ENCODE results near the gene PIK3CA.

PIK3CA gene

DNA sequence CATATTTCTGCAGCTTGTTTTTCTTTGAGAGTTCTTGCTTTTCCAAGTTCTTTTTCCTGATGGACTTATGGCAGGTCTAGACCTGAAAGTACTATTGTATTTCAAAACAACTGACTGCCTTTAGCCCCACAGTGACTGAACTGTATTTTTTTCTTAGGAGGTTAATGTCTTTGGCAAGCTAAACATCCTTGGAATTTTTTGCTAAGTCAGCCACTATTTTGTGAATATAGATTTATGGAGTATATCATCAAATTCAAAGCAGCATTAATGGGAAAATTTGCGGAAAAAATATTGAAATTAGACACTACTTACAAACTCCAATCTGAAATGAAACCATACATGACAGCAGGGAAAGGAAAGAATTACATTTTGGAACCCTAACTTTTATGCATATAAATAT is 8.6 kb downstream of the PIK3CA start:
- TF ChIP-seq, protein P1, sequence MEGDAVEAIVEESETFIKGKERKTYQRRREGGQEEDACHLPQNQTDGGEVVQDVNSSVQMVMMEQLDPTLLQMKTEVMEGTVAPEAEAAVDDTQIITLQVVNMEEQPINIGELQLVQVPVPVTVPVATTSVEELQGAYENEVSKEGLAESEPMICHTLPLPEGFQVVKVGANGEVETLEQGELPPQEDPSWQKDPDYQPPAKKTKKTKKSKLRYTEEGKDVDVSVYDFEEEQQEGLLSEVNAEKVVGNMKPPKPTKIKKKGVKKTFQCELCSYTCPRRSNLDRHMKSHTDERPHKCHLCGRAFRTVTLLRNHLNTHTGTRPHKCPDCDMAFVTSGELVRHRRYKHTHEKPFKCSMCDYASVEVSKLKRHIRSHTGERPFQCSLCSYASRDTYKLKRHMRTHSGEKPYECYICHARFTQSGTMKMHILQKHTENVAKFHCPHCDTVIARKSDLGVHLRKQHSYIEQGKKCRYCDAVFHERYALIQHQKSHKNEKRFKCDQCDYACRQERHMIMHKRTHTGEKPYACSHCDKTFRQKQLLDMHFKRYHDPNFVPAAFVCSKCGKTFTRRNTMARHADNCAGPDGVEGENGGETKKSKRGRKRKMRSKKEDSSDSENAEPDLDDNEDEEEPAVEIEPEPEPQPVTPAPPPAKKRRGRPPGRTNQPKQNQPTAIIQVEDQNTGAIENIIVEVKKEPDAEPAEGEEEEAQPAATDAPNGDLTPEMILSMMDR (IDR thresholded peaks at IDR 0.05; ENCODE audit: low read length, missing control alignments) = no peak
- H3K4me3 ChIP-seq (replicated peaks; ENCODE audit: low read depth, low read length) = no peak overlapping the region
- DNase-seq (ENCODE audit: low read depth) = peak; percentile 12

DNA sequence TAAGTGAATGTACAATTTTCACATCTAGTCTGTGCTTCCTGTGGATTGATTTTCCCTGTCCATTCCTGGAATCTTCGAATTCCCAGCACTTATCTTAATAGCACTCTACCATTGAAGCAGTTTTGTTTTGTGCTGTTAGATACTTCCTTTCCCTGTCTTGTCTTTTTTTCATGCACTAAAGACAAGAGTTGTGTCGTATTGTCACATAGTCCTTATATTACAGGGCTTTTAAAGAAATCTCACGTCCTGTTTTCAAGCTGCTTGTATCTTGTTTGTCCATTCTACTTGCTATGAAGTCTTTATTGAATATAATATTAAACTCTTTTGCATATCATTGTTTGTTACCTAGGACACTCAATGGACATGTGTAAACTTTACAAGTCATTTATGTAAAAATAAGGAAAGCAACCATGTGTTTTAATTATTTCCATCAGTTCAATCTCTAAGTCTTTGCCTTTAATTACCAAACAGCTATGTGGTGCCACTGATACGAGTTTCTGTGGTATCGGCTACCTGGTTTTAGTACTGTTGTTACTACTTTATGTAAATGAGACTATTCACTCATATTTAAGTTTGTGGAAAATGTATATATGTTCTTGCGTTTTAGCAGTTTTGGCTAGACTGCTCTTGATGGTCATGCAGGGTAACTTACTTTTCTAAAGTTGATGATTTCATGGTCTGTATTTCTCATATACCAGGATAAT is 10.3 kb downstream of the PIK3CA start:
- no peak for DNase-seq (ENCODE audit: low read depth)
- TF ChIP-seq, protein P1 (IDR thresholded peaks at IDR 0.05; ENCODE audit: low read length, missing control alignments) = no peak
- no peak overlapping the region for H3K4me3 ChIP-seq (replicated peaks; ENCODE audit: low read depth, low read length)

DNA sequence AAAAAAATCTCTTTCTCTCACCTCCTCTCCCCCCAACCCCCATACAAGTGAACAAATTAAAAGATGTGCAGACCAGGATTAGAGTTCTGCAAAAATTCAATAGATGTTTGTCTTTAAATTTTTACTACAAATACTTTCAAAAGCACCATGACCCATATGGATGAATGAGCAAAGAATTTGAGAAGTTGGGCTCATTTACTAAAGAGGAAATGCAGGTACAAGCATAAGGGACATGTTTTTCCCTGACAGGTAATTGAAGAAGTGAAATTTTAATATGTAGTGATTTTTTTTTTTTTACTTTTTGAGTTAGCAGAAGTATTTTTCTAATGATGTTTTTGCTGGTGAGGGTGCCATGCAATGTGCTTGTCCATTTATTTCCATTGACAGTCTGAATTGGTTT is 15.3 kb downstream of the PIK3CA start:
- no peak for DNase-seq (ENCODE audit: low read depth)
- TF ChIP-seq, protein P1 (IDR thresholded peaks at IDR 0.05; ENCODE audit: low read length, missing control alignments) = no peak

DNA sequence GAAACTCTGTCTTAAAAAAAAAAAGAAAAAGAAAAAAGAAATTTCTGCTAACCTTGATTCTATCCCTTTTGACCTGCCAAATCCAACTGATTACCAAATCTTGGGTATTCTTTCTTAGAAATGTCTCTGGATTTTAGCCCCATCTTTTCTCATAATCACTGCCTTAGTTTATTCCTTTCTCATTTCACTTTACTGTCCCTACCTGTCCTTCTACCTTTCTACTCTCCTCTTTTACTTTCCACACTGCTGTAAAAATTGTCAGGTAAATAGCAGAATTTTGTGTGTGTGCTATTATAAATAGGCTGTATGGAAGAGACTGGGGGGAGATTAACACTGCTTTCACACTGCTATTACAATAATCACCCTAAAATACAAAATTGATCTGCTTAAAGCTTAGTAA is 16.7 kb downstream of the PIK3CA start:
- TF ChIP-seq, protein P1 (IDR thresholded peaks at IDR 0.05; ENCODE audit: low read length, missing control alignments) = no peak
- no peak for DNase-seq (ENCODE audit: low read depth)
- H3K4me3 ChIP-seq (replicated peaks; ENCODE audit: low read depth, low read length) = no peak overlapping the region

More for the DNA sequence above, 15.3 kb downstream of the PIK3CA start:
- no peak overlapping the region for H3K4me3 ChIP-seq (replicated peaks; ENCODE audit: low read depth, low read length)

DNA sequence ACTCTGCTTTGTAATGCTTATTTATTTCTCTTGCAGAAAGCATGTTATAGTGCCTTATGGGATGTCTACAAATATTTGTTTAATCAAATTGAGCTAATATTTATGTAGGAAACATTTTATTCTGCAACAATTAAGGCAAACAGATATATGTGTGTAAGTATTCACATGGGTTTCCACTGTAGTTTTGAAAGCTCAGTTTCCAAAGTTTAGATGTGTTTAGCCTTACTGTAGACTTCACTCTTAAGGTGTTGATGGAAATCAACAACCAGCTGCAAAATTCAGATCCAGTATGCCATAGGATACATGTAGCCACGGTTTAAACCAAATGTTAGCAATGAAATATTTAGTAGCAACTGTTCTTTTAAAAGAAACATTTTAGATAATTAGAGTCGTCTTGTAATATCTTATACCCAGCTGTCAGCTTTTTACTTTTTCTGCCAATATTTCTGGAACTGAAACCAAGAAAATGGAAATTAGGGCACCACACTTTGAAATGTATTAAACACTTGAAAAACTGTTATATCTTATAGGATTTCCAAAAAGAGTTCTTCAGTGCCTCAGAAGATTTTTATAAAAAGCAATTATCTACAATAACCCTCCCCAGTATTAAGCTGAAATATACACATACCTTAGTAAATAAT is 18.5 kb downstream of the PIK3CA start:
- TF ChIP-seq, protein P1 (IDR thresholded peaks at IDR 0.05; ENCODE audit: low read length, missing control alignments) = no peak
- H3K4me3 ChIP-seq (replicated peaks; ENCODE audit: low read depth, low read length) = no peak overlapping the region
- DNase-seq (ENCODE audit: low read depth) = no peak

DNA sequence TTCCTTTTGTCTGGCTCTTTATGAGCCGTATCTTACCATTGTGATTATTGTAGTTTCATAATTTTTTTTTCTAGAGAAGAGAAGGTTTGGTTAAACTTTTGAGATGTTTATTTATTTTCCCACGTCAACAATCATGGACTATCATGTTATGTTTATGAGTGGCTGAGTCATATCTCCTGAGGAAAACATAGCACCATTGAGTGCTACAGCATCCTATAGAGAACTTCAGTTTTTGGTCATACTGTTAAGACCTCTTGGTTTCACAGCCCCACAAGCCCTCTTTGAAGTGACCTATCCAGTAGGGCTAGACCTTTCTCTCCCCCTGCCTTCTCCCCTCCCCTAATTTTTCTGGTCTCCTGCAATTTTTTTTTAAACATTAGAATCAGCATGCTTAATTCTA is 20.8 kb downstream of the PIK3CA start:
- H3K4me3 ChIP-seq (replicated peaks; ENCODE audit: low read depth, low read length) = no peak overlapping the region
- DNase-seq (ENCODE audit: low read depth) = no peak
- TF ChIP-seq, protein P1 (IDR thresholded peaks at IDR 0.05; ENCODE audit: low read length, missing control alignments) = no peak

Data from fibroblast of pulmonary artery (primary cell).